Kidney glomerular epithelial cell (primary cell): ENCODE results near the gene TCFL5.

Experiments
- DNase-seq: peaks from one replicate; lab custom pipeline; 2025; lab: John Stamatoyannopoulos, UW

Gene TCFL5

GRCh38 chr20:62832951-62833391 is 28.7 kb downstream of the TCFL5 start:
- no peak for DNase-seq

GRCh38 chr20:62832212-62832922 is 29.3 kb downstream of the TCFL5 start:
- DNase-seq, result no peak

GRCh38 chr20:62831854-62832211 is 29.8 kb downstream of the TCFL5 start:
- DNase-seq, result no peak

- no peak for DNase-seq
Measured at GRCh38 chr20:62831361-62831788, 30.2 kb downstream of the TCFL5 start.

- DNase-seq, result no peak
Measured at GRCh38 chr20:62830821-62831220, 30.8 kb downstream of the TCFL5 start.

- DNase-seq, result no peak
Measured at GRCh38 chr20:62830251-62830650, 31.4 kb downstream of the TCFL5 start.

GRCh38 chr20:62829231-62830230 is 32.1 kb downstream of the TCFL5 start:
- no peak for DNase-seq

GRCh38 chr20:62828511-62829230 is 33.0 kb downstream of the TCFL5 start:
- no peak for DNase-seq

- DNase-seq, result no peak
Measured at GRCh38 chr20:62828051-62828450, 33.6 kb downstream of the TCFL5 start.

GRCh38 chr20:62827311-62828038 is 34.1 kb downstream of the TCFL5 start:
- DNase-seq, result no peak

GRCh38 chr20:62826646-62827310 is 34.8 kb downstream of the TCFL5 start:
- no peak for DNase-seq

GRCh38 chr20:62825986-62826645 is 35.5 kb downstream of the TCFL5 start:
- no peak for DNase-seq

- DNase-seq, result no peak
Measured at GRCh38 chr20:62825333-62825985, 36.2 kb downstream of the TCFL5 start.

- no peak for DNase-seq
Measured at GRCh38 chr20:62824476-62825332, 36.9 kb downstream of the TCFL5 start.

- no peak for DNase-seq
Measured at GRCh38 chr20:62823688-62824475, 37.7 kb downstream of the TCFL5 start.

GRCh38 chr20:62822788-62823651 is 38.6 kb downstream of the TCFL5 start:
- DNase-seq, result no peak

GRCh38 chr20:62822239-62822787 is 39.3 kb downstream of the TCFL5 start:
- no peak for DNase-seq
